H1 (cell line): ENCODE results near the gene DPYD. TPM values are rescaled to one million over a fixed set of nuclear protein-coding genes. Genes with fewer than 3 reads are reported as not detected.

Experiments used
- CTCF ChIA-PET: fragments of 300-600 bp; sonication (Branson Sonifier 250); formaldehyde crosslinking; loops from one replicate; lab custom pipeline; 2021; ENCODE audit not compliant: partially characterized antibody; lab: Charles Lee
- POLR2A ChIA-PET: fragments of 300-600 bp; sonication (Branson Sonifier 250); formaldehyde crosslinking; loops from one replicate; lab custom pipeline; 2021; ENCODE audit warnings: inconsistent platforms; ENCODE audit not compliant: partially characterized antibody; lab: Charles Lee
- DNase-seq, 2 experiments: peaks; one replicate each; pipeline versions ENCODE4 v3.0.0 to v3.0.0-alpha.2; 2010 to 2022; ENCODE audit warnings: low spot score in 2 of 2, low read depth in 1 of 2, mixed read lengths in 1 of 2
- FAIRE-seq: peaks from 2 replicates; lab custom pipeline; 2011; peaks lifted over from hg19 to GRCh38; lab: Jason Lieb, UNC
- H2AFZ ChIP-seq: 2 replicates; pipeline ENCODE4 v1.8.1; 2012; ENCODE audit warnings: low read length, inconsistent platforms
- H2AK5ac ChIP-seq: 2 replicates; pipeline ENCODE4 v1.6.1; 2013; ENCODE audit warnings: low read depth, low read length
- H2BK120ac ChIP-seq: replicated peaks from 2 replicates; pipeline ENCODE3; 2013; ENCODE audit warnings: low read depth, low read length, inconsistent platforms
- H2BK12ac ChIP-seq: 2 replicates; pipeline ENCODE4 v1.6.1; 2013; ENCODE audit warnings: low read depth, low read length
- H2BK15ac ChIP-seq: 2 replicates; pipeline ENCODE4 v1.6.1; 2013; ENCODE audit warnings: low read length
- H2BK20ac ChIP-seq: 2 replicates; pipeline ENCODE4 v1.6.1; 2013; ENCODE audit warnings: low read length
- H2BK5ac ChIP-seq: 2 replicates; pipeline ENCODE4 v1.6.1; 2013; ENCODE audit warnings: low read depth, low read length
- H3K14ac ChIP-seq: 2 replicates; pipeline ENCODE4 v1.6.1; 2013; ENCODE audit warnings: inconsistent platforms; ENCODE audit not compliant: insufficient read length
- H3K18ac ChIP-seq: 2 replicates; pipeline ENCODE4 v1.6.1; 2013; ENCODE audit warnings: low read length; ENCODE audit errors: extremely low read depth
- H3K23ac ChIP-seq: 2 replicates; pipeline ENCODE4 v1.6.1; 2013; ENCODE audit warnings: inconsistent platforms; ENCODE audit not compliant: insufficient read length
- H3K23me2 ChIP-seq: 2 replicates; pipeline ENCODE4 v1.6.1; 2013; ENCODE audit warnings: low read depth, low read length
- H3K27ac ChIP-seq: 2 replicates; pipeline ENCODE4 v1.6.1; 2011; ENCODE audit warnings: low read depth, low read length, inconsistent platforms
- H3K27me3 ChIP-seq, 4 experiments: replicated peaks in 1 of 4; 1 replicate in 1 of 4; 2 replicates in 3 of 4; pipeline versions ENCODE4 v1.6.1 to v1.8.1; 2011 to 2013; ENCODE audit warnings: low read length in 3 of 4, mild to moderate bottlenecking in 3 of 4, inconsistent platforms in 2 of 4, mixed read lengths in 2 of 4, moderate library complexity in 1 of 4; ENCODE audit not compliant: control insufficient read depth in 3 of 4, insufficient read depth in 3 of 4; ENCODE audit errors: extremely low read depth in 1 of 4
- H3K36me3 ChIP-seq, 4 experiments: 2 replicates each; pipeline versions ENCODE4 v1.6.1 to v1.8.1; 2011 to 2013; ENCODE audit warnings: mild to moderate bottlenecking in 4 of 4, low read length in 3 of 4, moderate library complexity in 2 of 4, control low read depth in 1 of 4, inconsistent platforms in 1 of 4; ENCODE audit not compliant: insufficient read depth in 4 of 4, control insufficient read depth in 2 of 4
- H3K4ac ChIP-seq: replicated peaks from 2 replicates; pipeline ENCODE3; 2013; ENCODE audit warnings: low read length, low read depth, mixed read lengths, inconsistent platforms; ENCODE audit not compliant: insufficient read length
- H3K4me1 ChIP-seq, 4 experiments: replicated peaks in 1 of 4; 1 replicate in 1 of 4; 2 replicates in 3 of 4; pipeline versions ENCODE4 v1.6.1 to v1.8.1; 2011 to 2013; ENCODE audit warnings: low read length in 3 of 4, inconsistent platforms in 2 of 4, mixed read lengths in 1 of 4; ENCODE audit not compliant: insufficient read depth in 4 of 4, control insufficient read depth in 3 of 4
- H3K4me2 ChIP-seq, 2 experiments: 2 replicates each; pipeline versions ENCODE4 v1.6.1 to v1.8.1; 2011 to 2013; ENCODE audit warnings: low read depth in 2 of 2, low read length in 2 of 2, control low read depth in 1 of 2, inconsistent platforms in 1 of 2, mild to moderate bottlenecking in 1 of 2; ENCODE audit not compliant: insufficient read depth in 1 of 2
- H3K4me3 ChIP-seq, 4 experiments: fragments of 200-600, 300-600 bp in 1 of 4; sonication (generic), shearing (Covaris generic), sonication (Bioruptor Twin) in 1 of 4; 2 replicates each; pipeline versions ENCODE4 v1.5.1 to v1.8.1; 2011 to 2016; ENCODE audit warnings: low read length in 4 of 4, low read depth in 3 of 4, control low read depth in 2 of 4, inconsistent platforms in 2 of 4, mild to moderate bottlenecking in 2 of 4, mixed read lengths in 1 of 4, moderate library complexity in 1 of 4; ENCODE audit not compliant: insufficient read depth in 2 of 4; ENCODE audit errors: extremely low read depth in 1 of 4
- H3K56ac ChIP-seq: replicated peaks from 2 replicates; pipeline ENCODE3; 2013; ENCODE audit warnings: low read depth, mild to moderate bottlenecking, mixed read lengths, low read length, inconsistent platforms; ENCODE audit not compliant: insufficient read length
- H3K79me1 ChIP-seq: 2 replicates; pipeline ENCODE4 v1.6.1; 2013; ENCODE audit warnings: low read depth, low read length, control low read depth
- H3K79me2 ChIP-seq, 2 experiments: 2 replicates each; pipeline versions ENCODE4 v1.6.1 to v1.8.1; 2012 to 2013; ENCODE audit warnings: low read length in 2 of 2, mild to moderate bottlenecking in 2 of 2, inconsistent platforms in 1 of 2; ENCODE audit not compliant: insufficient read depth in 2 of 2, control insufficient read depth in 1 of 2
- H3K9ac ChIP-seq, 4 experiments: replicated peaks in 1 of 4; 1 replicate in 1 of 4; 2 replicates in 3 of 4; pipeline versions ENCODE4 v1.6.1 to v1.8.1; 2011 to 2013; ENCODE audit warnings: low read depth in 3 of 4, low read length in 3 of 4, control low read depth in 2 of 4, mild to moderate bottlenecking in 2 of 4, moderate library complexity in 2 of 4, inconsistent platforms in 1 of 4; ENCODE audit errors: extremely low read depth in 1 of 4
- H3K9me3 ChIP-seq, 2 experiments: 2 replicates each; pipeline versions ENCODE4 v1.6.1 to v1.8.1; 2012 to 2013; ENCODE audit warnings: mild to moderate bottlenecking in 2 of 2, moderate library complexity in 2 of 2, control low read depth in 1 of 2, inconsistent platforms in 1 of 2, low read depth in 1 of 2, low read length in 1 of 2, mixed read lengths in 1 of 2; ENCODE audit not compliant: insufficient read depth in 2 of 2
- H4K20me1 ChIP-seq, 2 experiments: replicated peaks in 1 of 2; 2 replicates each; pipeline versions ENCODE3 to v1.8.1; 2011 to 2013; ENCODE audit warnings: inconsistent platforms in 2 of 2, low read length in 2 of 2, mild to moderate bottlenecking in 1 of 2; ENCODE audit not compliant: insufficient read depth in 2 of 2, control insufficient read depth in 1 of 2
- H4K5ac ChIP-seq: 2 replicates; pipeline ENCODE4 v1.6.1; 2013; ENCODE audit warnings: low read length, low read depth, mixed read lengths, inconsistent platforms; ENCODE audit not compliant: insufficient read length
- H4K8ac ChIP-seq: 2 replicates; pipeline ENCODE4 v1.8.0; 2013; ENCODE audit warnings: mild to moderate bottlenecking, moderate library complexity, low read length, inconsistent platforms; ENCODE audit not compliant: insufficient read depth; ENCODE audit errors: extremely low read depth
- H4K91ac ChIP-seq: replicated peaks from 2 replicates; pipeline ENCODE3; 2013; ENCODE audit warnings: low read length, mixed read lengths, inconsistent platforms; ENCODE audit not compliant: insufficient read length
- EZH2 ChIP-seq: fragments of 200-600 bp; sonication (generic); IDR thresholded peaks from 2 replicates; pipeline ENCODE4 v1.7.1; 2012; ENCODE audit warnings: low read depth, mild to moderate bottlenecking, moderate library complexity, low read length, inconsistent platforms; ENCODE audit not compliant: severe bottlenecking
- GTF2F1 ChIP-seq: IDR thresholded peaks from 2 replicates; pipeline ENCODE4 v1.6.1; 2012; ENCODE audit warnings: low read depth, low read length, improper control_type of control experiment, borderline replicate concordance
- HDAC6 ChIP-seq: IDR thresholded peaks from one replicate; pipeline ENCODE4 v1.7.1; 2012; ENCODE audit warnings: low read depth, mild to moderate bottlenecking, inconsistent platforms, low read length, moderate library complexity
- KDM5A ChIP-seq: fragments of 200-600 bp; IDR thresholded peaks from 2 replicates; pipeline ENCODE4 v1.7.1; 2012; ENCODE audit warnings: mild to moderate bottlenecking, low read length, inconsistent platforms, mixed read lengths
- PHF8 ChIP-seq: fragments of 200-600 bp; sonication (generic); conservative IDR thresholded peaks from 2 replicates; pipeline ENCODE4 v1.7.1; 2012; ENCODE audit warnings: low read depth, mild to moderate bottlenecking, inconsistent platforms, low read length, moderate library complexity
- RFX5 ChIP-seq: IDR thresholded peaks from 2 replicates; pipeline ENCODE4 v1.6.1; 2011; ENCODE audit warnings: low read depth, low read length, improper control_type of control experiment, borderline replicate concordance
- SAP30 ChIP-seq: fragments of 300-600 bp; sonication (generic); IDR thresholded peaks from 2 replicates; pipeline ENCODE4 v1.7.1; 2012; ENCODE audit warnings: low read length, moderate library complexity, mild to moderate bottlenecking, inconsistent platforms; ENCODE audit not compliant: insufficient read depth, insufficient replicate concordance
- SIX5 ChIP-seq: IDR thresholded peaks from 2 replicates; pipeline ENCODE4 v1.6.1; 2011; ENCODE audit warnings: mild to moderate bottlenecking, low read depth, low read length
- SP1 ChIP-seq: IDR thresholded peaks from 2 replicates; pipeline ENCODE4 v1.6.1; 2011; ENCODE audit warnings: low read depth, low read length
- SP4 ChIP-seq: IDR thresholded peaks from 2 replicates; pipeline ENCODE4 v1.6.1; 2012; ENCODE audit warnings: low read length, inconsistent platforms
- TBP ChIP-seq: IDR thresholded peaks from 2 replicates; pipeline ENCODE4 v1.6.1; 2011; ENCODE audit warnings: low read depth, low read length, improper control_type of control experiment
- WGBS, 2 experiments: shearing (Covaris generic) in 1 of 2; methylation state at CpG; one replicate each; pipeline versions ENCODE4 v1.1.6 to v1.1.7; 2013 to 2015; ENCODE audit warnings: low lambda C conversion rate in 2 of 2, mixed read lengths in 2 of 2, inconsistent platforms in 1 of 2, low coverage in 1 of 2, missing lambda C conversion rate in 1 of 2; ENCODE audit not compliant: insufficient replicate concordance in 2 of 2, insufficient coverage in 1 of 2, insufficient read length in 1 of 2; ENCODE audit errors: extremely low coverage in 1 of 2, missing lambda C conversion rate in 1 of 2; 5-methylcytosine and 5-hydroxymethylcytosine counted together
- polyA plus RNA-seq, 7 experiments: library from polyadenylated mRNA; depleted of rRNA in 3 of 7; stranded (reverse) in 5 of 7; unstranded in 2 of 7; fragments of >200 nt in 5 of 7; fragments of 200-250 nt in 2 of 7; gene quantifications; 1 replicate in 5 of 7; 2 replicates in 1 of 7; 4 replicates in 1 of 7; pipeline versions ENCODE4 v1.2.1 to v1.2.3, GENCODE V29; 2011 to 2013; ENCODE audit warnings: missing spikeins in 2 of 7, mixed read lengths in 2 of 7
- total RNA-seq: library from RNA; stranded (reverse); fragmentation: NEBNext Ultra II Directional; extraction: Animal tissue kit (Norgen Biotek cat#: 25700); gene quantifications from 2 replicates; pipeline ENCODE4 v1.2.1, GENCODE V29; 2021

Gene DPYD
- total and polyA plus RNA-seq, 2 of the 8 experiments (the other 6 are each of a cell fraction or from before 2014, with no cell fraction given): 0.29 to 0.73 TPM

DNA sequence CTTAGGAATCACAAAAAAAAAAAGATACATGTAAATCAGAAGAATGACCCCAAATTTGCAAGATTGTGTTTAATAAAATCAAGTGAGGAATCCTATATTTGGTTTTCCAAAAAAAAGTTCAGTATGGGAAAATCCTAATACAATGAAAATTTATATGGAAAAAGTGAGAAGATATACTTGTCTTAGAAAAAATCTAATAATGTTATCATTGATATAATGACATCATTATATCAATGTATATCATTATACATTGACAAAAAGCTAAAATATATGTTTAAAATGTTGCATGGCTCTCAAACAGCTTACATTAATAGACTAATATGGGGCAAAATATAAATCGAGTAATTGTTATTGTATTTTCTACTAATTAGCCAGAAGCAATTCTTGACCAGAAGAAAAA lies 37.0 kb downstream of the DPYD start:
- H2BK15ac ChIP-seq: no peak overlapping the region
- no peak overlapping the region for H2BK20ac ChIP-seq
- no peaks in the 10 kb centered on the region for H3K79me1 ChIP-seq
- no peak for DNase-seq
- no peak overlapping the region for H3K56ac ChIP-seq
- POLR2A ChIA-PET: no interaction called here
- no peak overlapping the region for H3K14ac ChIP-seq
- H2BK5ac ChIP-seq: no peak overlapping the region
- no peak overlapping the region for H3K27ac ChIP-seq
- H2AFZ ChIP-seq: no peak overlapping the region
- no peak overlapping the region for H2AK5ac ChIP-seq
- CTCF ChIA-PET: no interaction called here
- H3K4me1 ChIP-seq: no peaks in the 10 kb centered on the region
- WGBS, 2 experiments: 84% methylated on average over 1 of the region's 1 CpG; no CpG with 5 or more reads in 1 of the 2 experiments
- H3K9ac ChIP-seq: no peak overlapping the region
- no peak overlapping the region for H3K4me3 ChIP-seq
- no peaks in the 10 kb centered on the region for H3K36me3 ChIP-seq
- no peaks in the 10 kb centered on the region for H3K23me2 ChIP-seq
- H3K18ac ChIP-seq: no peak overlapping the region
- no peak overlapping the region for H4K5ac ChIP-seq
- no peak overlapping the region for H3K4me2 ChIP-seq
- H3K4ac ChIP-seq: no peak overlapping the region
- no peaks in the 10 kb centered on the region for H4K20me1 ChIP-seq
- H3K79me2 ChIP-seq: no peaks in the 10 kb centered on the region
- H4K91ac ChIP-seq: no peak overlapping the region
- H3K27me3 ChIP-seq: no peaks in the 10 kb centered on the region
- no peak for FAIRE-seq
- TF ChIP-seq SP1 (no peak), EZH2 (no peak), SIX5 (no peak), PHF8 (no peak), SAP30 (no peak), HDAC6 (no peak), TBP (no peak), SP4 (no peak), GTF2F1 (no peak), RFX5 (no peak), KDM5A (no peak)
- H4K8ac ChIP-seq: no peak overlapping the region
- no peak overlapping the region for H2BK120ac ChIP-seq
- no peak overlapping the region for H3K23ac ChIP-seq
- no peak overlapping the region for H2BK12ac ChIP-seq
- H3K9me3 ChIP-seq: no peaks in the 10 kb centered on the region
